Fibroblast of villous mesenchyme (primary cell): ENCODE data around the gene RPL36. TPM values are rescaled to one million over a fixed set of nuclear protein-coding genes. Genes with fewer than 3 reads are reported as not detected.
"Not testable (repeated sequence)": the region's sequence is repeated elsewhere in the genome, so short reads cannot be mapped to it uniquely, and the experiment has no call there.

Experiments used
- DNase-seq: peaks from one replicate; pipeline ENCODE4 v3.0.0-alpha.2; 2010; ENCODE audit warnings: low read depth
- H3K4me3 ChIP-seq: 2 replicates; pipeline ENCODE4 v1.5.1; 2011; ENCODE audit warnings: low read depth, mild to moderate bottlenecking, low read length
- total RNA-seq: library from RNA; depleted of rRNA; stranded (reverse); fragments of >200 nt; gene quantifications from 2 replicates; pipeline ENCODE4 v1.2.3, GENCODE V29; 2012
- TF ChIP-seq, protein P1 (sequence below): IDR thresholded peaks from 2 replicates; pipeline ENCODE4 v1.5.1; 2012; ENCODE audit warnings: low read depth, mild to moderate bottlenecking, low read length; ENCODE audit not compliant: insufficient read depth

RPL36 gene
- total RNA-seq, 1 donor, result 261 TPM

DNA sequence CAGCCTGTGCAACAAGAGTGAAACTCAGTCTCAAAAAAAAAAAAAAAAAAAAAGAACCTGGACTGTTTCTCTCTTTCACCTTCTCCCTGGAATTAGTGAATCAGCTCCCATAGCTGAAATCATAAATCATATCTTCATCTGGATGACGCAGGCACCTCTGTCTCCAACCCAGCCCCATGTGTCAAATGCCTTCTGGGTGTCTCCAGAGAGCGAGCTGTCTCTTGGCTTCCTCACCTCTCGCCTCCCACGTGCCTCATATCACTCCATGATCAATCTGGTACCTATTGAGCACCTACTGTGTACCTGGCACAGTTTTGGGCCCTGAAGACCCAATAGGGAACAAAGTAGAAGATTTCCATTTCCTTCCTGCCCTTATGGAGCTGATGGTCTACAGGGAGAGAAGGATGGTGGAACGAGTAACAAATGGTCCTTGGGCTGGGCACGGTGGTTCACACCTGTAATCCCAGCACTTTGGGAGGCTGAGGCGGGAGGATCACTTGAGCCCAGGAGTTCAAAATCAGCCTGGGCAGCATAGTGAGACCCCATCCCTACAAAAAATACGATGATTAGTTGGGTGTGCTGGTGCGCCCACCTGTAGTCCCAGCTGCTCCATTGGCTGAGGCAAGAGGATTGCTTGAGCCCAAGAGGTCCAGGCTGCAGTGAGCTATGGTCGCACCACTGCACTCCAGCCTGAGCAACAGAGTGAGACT is 6.8 kb upstream of the RPL36 start:
- no peak for DNase-seq
- H3K4me3 ChIP-seq, result no peak overlapping the region
- TF ChIP-seq, protein P1, sequence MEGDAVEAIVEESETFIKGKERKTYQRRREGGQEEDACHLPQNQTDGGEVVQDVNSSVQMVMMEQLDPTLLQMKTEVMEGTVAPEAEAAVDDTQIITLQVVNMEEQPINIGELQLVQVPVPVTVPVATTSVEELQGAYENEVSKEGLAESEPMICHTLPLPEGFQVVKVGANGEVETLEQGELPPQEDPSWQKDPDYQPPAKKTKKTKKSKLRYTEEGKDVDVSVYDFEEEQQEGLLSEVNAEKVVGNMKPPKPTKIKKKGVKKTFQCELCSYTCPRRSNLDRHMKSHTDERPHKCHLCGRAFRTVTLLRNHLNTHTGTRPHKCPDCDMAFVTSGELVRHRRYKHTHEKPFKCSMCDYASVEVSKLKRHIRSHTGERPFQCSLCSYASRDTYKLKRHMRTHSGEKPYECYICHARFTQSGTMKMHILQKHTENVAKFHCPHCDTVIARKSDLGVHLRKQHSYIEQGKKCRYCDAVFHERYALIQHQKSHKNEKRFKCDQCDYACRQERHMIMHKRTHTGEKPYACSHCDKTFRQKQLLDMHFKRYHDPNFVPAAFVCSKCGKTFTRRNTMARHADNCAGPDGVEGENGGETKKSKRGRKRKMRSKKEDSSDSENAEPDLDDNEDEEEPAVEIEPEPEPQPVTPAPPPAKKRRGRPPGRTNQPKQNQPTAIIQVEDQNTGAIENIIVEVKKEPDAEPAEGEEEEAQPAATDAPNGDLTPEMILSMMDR, result no peak

DNA sequence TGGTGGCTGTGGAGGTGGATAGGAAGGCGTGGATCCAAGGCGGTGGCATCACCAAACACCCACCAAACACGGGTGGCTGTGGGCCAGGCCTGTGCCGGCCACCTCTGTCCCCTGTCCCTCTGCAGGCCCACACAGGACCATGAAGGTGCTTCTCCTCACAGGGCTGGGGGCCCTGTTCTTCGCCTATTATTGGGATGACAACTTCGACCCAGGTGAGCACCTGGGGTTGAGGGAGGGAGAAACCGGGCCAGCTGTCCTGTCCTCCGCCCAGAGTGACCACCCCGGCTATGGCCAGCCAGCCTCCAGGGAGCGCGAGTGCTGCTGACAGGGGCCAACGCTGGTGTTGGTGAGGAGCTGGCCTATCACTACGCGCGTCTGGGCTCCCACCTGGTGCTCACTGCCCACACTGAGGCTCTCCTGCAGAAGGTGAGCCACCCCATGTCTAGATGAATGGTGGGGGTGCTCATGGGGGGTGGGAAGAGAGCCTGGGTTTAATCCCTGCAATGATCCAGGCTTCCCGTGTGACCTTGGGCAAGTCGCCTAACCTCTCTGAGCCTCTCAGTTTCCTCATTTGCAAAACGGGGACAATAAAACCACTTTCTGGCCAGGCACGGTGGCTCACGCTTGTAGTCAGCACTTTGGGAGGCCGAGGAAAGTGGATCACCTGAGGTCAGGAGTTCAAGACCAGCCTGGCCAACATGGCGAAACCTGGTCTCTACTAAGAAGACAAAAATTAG is 5.2 kb upstream of the RPL36 start:
- TF ChIP-seq, protein P1, result no peak
- H3K4me3 ChIP-seq, result no peak overlapping the region
- no peak for DNase-seq

DNA sequence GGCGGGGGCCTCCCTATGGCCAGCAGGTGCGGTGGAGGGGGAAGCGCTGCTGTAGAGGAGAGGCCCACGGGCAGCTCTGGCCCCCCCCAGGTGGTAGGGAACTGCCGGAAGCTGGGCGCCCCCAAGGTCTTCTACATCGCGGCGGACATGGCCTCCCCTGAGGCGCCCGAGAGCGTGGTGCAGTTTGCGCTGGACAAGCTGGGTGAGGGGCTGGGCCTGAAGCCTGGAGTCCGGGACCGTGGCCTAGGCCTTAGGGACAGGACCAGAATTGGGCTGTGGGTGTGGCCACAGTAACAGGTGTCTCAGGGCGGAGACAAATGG is 3.8 kb upstream of the RPL36 start:
- TF ChIP-seq, protein P1, result no peak
- DNase-seq, result no peak
- peak overlapping the region; percentile 67 for H3K4me3 ChIP-seq

DNA sequence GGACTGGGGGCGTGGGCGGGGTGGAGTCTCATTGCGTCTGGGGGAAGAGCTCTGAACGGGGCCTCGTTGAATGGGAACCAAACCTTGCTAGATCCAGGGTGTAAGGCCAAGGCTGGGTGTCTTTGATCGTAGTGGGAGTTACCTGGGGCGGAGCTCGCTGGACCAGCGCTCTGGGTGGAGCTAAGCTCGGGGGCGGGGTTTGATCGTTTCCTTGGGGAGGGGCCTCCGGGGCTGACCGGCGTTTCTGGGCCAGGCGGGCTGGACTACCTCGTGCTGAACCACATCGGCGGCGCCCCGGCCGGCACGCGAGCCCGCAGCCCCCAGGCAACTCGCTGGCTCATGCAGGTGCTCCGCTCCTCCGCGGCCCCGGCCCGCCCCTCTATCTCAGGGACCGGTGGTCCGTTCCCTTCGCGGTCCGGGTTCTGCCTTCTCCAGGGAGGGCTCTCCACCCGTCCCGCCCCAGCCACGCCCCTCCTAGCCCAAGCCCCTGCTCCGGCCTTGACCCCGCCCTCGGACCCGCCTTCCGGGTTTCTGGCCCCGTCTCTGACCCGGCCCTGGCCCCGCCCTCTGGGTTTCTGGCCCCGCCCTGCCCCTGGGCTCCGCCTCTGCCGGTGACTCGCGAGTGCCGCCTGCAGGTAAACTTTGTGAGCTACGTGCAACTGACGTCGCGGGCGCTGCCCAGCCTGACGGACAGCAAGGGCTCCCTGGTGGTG is 3.3 kb upstream of the RPL36 start:
- DNase-seq, result peak; percentile 94
- TF ChIP-seq, protein P1, result peak; percentile 84
- H3K4me3 ChIP-seq, result peak overlapping the region; percentile 67

DNA sequence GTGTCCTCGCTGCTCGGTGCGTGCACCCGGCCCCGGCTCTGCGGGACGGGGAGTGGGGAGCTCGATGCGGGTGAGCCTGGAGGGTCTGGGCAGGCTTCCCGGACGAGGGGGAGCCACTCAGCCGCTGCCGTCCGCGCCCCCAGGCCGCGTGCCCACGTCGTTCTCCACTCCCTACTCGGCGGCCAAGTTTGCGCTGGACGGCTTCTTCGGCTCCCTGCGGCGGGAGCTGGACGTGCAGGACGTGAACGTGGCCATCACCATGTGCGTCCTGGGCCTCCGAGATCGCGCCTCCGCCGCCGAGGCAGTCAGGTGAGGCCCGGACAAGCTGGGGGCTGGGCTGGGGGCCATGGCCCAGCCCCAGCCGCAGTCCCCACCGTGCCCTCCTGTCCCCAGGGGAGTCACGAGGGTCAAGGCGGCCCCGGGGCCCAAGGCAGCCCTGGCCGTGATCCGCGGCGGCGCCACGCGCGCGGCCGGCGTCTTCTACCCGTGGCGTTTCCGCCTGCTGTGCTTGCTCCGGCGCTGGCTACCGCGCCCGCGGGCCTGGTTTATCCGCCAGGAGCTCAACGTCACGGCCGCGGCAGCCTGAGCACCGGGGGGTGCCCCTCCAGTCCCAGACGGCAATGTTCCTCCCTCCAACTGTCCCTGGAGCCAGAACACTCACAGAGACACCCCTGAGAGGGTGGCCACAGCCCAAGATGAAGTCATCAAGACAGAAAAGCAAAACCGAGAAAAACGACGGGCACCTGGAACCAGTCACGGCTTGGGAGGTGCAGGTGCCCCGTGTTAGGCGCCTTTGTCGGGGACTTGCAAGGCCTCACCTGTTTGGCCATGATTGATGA is 2.5 kb upstream of the RPL36 start:
- TF ChIP-seq, protein P1, result no peak
- no peak for DNase-seq
- H3K4me3 ChIP-seq, result peak overlapping the region; percentile 67

DNA sequence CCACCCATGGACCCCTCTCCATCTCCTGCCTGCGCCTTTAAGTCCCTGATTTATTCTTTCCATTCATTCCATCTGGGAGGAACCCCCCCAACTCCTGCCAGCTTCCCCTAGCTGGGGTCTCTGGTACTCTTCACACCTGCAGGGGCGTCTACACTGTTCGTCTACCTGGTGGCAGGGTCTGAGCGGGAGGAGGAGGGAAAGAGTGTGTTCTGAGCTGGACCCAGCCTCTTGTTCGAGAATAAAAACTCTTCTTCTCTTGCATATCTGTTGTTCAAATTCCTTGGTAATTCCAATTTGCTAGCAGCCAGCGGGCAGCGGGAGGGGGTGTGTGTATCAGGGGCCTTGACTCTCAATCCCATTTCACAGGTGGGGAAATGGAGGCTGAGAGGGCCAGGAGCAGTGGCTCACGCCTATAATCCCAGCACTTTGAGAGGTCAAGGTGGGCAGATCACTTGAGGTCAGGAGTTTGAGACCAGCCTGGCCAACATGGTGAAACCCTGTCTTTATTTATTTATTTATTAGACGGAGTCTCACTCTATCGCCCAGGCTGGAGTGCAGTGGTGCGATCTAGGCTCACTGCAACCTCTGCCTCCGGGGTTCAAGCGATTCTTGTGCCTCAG is 1.7 kb upstream of the RPL36 start:
- DNase-seq, H3K4me3 ChIP-seq: not testable (repeated sequence)
